AG09309 (cell line): ENCODE results near the gene DLD.

Experiments used
- DNase-seq: peaks from one replicate; pipeline ENCODE4 v3.0.0-alpha.2; 2010; ENCODE audit warnings: low read depth
- H3K4me3 ChIP-seq: 2 replicates; pipeline ENCODE4 v1.5.1; 2011; ENCODE audit warnings: mild to moderate bottlenecking, low read depth, low read length, moderate library complexity; ENCODE audit not compliant: control insufficient read depth
- TF ChIP-seq, protein P1 (sequence below): IDR thresholded peaks from 2 replicates; pipeline ENCODE4 v1.5.1; 2011; ENCODE audit warnings: mild to moderate bottlenecking, low read depth, low read length, inconsistent platforms; ENCODE audit not compliant: insufficient read depth, control insufficient read depth; ENCODE audit errors: missing control alignments

DLD gene

DNA sequence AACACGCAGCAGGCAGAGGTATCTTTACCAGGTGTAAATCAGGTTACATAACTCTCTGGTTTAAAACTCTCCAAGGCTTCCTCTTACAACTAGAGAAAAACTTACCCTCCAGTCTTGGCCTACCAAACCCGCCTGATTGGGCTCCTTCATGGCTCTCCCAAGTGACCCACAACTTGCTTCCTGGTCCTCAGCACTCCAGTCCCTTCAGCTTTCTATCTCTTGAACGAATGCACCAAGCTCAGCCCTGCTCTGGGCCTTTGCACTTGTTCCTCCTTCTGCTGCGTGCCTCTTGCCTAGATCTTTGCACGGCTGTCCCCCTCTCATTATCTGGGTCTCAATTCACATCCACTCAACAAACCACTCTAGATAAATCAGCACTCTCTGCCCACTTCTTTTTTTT, 32.7 kb upstream of the DLD start:
- TF ChIP-seq, protein P1, sequence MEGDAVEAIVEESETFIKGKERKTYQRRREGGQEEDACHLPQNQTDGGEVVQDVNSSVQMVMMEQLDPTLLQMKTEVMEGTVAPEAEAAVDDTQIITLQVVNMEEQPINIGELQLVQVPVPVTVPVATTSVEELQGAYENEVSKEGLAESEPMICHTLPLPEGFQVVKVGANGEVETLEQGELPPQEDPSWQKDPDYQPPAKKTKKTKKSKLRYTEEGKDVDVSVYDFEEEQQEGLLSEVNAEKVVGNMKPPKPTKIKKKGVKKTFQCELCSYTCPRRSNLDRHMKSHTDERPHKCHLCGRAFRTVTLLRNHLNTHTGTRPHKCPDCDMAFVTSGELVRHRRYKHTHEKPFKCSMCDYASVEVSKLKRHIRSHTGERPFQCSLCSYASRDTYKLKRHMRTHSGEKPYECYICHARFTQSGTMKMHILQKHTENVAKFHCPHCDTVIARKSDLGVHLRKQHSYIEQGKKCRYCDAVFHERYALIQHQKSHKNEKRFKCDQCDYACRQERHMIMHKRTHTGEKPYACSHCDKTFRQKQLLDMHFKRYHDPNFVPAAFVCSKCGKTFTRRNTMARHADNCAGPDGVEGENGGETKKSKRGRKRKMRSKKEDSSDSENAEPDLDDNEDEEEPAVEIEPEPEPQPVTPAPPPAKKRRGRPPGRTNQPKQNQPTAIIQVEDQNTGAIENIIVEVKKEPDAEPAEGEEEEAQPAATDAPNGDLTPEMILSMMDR: no peak
- H3K4me3 ChIP-seq: no peak overlapping the region
- DNase-seq: no peak

DNA sequence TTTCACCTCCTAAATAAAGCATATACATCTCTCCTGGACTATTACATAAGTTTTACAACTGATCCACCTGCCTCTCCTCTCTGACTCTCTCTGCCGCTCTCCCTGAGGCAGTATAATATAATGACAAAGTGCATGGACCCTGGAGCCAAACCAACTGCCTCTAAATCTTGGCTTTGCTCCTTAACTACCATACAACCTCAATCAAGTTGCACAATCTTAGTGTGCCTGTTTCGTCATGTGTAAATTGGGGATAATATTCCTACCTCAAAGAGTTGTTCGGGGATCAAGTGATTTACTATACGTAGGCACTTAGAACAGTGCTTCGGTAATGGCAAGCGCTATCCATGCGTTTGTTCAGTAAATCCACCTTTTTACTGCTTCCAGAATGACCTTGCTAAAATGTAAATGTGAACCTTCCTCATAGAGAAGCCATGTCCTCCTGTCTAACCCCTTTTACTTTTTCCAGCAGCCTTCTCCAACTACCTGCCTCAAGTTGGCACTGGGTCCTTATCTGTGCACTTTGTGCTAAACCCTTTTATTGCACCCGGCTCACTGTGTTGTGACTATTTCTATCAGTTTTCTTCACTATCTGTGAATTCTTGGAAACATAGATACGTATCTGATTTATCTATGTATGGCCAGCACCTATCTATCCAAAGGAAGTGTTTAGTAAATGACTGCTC, 30.6 kb upstream of the DLD start:
- no peak for DNase-seq
- TF ChIP-seq, protein P1: no peak
- no peak overlapping the region for H3K4me3 ChIP-seq

DNA sequence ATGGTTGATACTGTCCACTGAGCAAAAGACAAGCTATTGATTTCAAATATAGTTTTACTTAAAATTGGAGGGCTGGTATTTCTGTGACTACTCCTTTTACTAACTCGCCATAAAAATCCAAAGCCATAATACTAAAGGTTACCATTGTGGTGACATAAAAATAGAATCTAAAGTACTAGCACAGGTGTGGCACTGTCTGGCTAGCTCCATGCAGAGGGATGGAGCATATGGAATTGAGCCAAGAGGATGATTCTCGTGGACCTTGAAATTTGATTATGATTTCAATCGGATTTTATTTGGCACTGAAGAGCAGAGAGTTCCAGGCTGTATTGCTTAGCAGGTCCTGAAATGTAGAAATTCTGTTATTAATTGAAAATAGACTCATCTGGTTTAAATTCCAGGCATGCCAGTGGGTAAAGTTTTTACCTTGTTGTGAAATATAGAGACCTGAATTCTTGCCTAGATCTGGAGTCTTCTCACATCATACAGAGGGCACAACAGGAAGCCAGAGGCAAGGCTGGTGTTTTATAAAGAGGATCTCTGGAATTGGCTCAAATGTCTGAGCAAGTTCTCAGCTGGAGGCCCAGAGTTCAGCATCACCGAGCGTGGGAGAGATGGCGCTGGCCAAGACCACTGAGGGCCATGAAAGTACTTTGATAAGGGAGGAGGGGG, 29.9 kb upstream of the DLD start:
- peak; percentile 54 for DNase-seq
- no peak overlapping the region for H3K4me3 ChIP-seq
- TF ChIP-seq, protein P1: no peak

DNA sequence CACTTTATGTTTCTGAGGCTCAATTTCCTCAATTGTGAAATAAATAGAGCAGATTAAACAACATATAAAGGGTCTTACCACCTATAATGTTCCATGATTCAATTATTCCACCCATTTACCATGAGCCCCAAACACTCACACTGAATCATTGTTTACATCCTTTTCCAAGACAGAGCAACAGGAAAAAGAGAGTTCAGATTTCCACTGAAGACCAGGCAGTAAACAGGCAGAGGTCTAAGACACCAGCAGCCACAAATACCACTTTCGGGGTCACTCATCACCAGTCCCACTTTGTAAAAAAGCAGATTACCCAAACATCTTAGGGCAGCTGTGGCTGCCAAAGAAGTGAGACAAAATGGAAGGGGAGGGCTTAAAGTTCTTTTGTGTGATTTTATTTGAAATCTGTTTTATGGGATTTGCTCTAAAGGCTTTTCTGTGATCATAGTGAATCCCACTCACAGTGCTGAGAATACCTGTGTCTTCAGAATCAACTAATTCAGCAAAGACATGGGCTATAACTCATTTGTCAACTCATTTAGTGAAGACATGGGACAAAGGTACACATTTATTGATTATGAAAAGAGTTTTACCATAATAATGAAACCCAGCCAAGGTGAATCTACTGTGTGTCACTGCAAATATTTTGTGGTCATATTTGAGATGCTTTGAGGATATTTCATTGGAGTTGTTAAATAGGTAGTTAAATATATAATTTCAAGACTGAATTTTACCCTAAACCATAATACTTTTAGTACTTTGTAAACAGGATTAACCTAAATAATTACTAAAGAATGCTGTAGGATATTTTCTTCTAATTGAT, 24.8 kb upstream of the DLD start:
- DNase-seq: no peak
- TF ChIP-seq, protein P1: no peak
- H3K4me3 ChIP-seq: no peak overlapping the region

DNA sequence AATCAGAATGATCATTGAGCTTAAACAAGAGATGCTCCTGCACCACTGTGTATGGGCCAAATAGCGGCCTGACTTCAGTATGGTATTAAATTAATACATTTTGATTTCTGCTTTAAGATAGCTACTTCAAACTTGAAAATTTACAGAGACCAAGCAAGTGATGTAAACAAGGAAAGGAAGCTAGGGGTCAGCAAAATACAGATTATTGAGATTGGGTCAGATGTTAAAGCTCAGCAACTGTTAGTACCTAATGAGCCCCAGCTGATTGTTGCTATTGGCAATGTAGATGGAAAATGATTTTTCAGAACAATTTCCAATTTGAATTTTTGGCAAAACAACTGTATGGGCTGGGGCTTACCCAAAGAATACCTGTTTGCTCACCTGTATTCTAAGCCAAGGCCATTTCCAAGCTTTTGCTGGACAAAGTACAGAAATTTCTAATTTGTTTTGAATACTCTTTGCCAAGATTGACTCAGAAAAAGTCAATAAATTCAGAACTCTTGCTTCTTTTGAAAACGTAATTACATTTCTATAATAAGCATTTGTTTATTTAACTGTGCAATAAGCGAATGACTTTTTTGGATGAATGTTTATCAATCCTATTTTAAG, 23.0 kb upstream of the DLD start:
- TF ChIP-seq, protein P1: no peak
- H3K4me3 ChIP-seq: no peak overlapping the region
- no peak for DNase-seq

DNA sequence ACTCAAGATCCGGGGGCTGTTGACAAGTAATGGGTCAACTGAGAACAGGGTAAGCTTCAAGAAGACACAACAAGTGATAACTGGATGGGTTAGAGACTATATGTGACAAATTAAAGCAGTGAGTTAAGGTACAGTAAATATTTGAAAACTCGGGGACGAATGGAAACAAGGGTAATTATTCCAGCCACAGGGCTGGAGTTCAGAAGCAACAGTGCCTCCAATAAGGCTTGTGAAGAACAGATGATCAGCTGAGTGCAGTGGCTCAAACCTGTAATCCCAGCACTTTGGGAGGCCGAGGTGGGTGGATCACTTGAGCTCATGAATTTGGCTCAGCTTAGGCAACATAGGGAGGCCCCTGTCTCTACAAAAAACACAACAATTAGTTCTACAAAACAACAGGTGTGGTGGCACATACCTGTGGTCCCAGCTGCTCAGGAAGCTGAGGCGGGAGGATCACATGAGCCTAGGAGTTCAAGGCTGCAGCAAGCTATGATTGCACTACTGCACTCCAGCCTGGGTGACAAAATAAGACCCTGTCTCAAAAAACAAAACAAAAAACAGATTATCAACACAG, 20.5 kb upstream of the DLD start:
- no peak overlapping the region for H3K4me3 ChIP-seq
- TF ChIP-seq, protein P1: no peak

More for the DNA sequence above, 20.5 kb upstream of the DLD start:
- no peak for DNase-seq
